Upper lobe of right lung (tissue), 1 donor: Measurements from ENCODE around the gene SRBD1. TPM values are rescaled to one million over a fixed set of nuclear protein-coding genes. Genes with fewer than 3 reads are reported as not detected.

Source experiments
- ATAC-seq: fragments of 200-7000 bp; cut with Tn5 transposase; one replicate; pipeline ENCODE4 v1.9.1; 2020; ENCODE audit warnings: mild to moderate bottlenecking, moderate library complexity
- DNase-seq: peaks from one replicate; pipeline ENCODE4 v3.0.0-alpha.2; 2020
- H3K27ac ChIP-seq: fragments of 200-600 bp; one replicate; pipeline ENCODE4 v1.8.0; 2022
- H3K27me3 ChIP-seq: fragments of 200-600 bp; one replicate; pipeline ENCODE4 v1.8.0; 2022; ENCODE audit warnings: mild to moderate bottlenecking
- H3K36me3 ChIP-seq: fragments of 200-600 bp; one replicate; pipeline ENCODE4 v1.8.0; 2022
- H3K4me1 ChIP-seq: fragments of 200-600 bp; one replicate; pipeline ENCODE4 v1.8.0; 2022
- H3K4me3 ChIP-seq: fragments of 200-600 bp; one replicate; pipeline ENCODE4 v1.8.0; 2022; ENCODE audit warnings: mild to moderate bottlenecking
- H3K9me3 ChIP-seq: fragments of 200-600 bp; one replicate; pipeline ENCODE4 v1.8.0; 2022
- CTCF ChIP-seq: fragments of 200-600 bp; IDR thresholded peaks from one replicate; pipeline ENCODE4 v1.8.0; 2022; ENCODE audit warnings: antibody characterized with exemption
- intact Hi-C: fragments of 100-400 bp; cut with DNase I; formaldehyde crosslinking; loops from one replicate; pipeline ENCODE4 v1.11.0; 2022
- total RNA-seq: library from RNA; stranded (reverse); fragmentation: NEBNext Ultra II Directional; extraction: Animal tissue kit (Norgen Biotek cat#: 25700); gene quantifications from one replicate; pipeline ENCODE4 v1.2.1, GENCODE V29; 2021
- donor health status: DM: no; HTN: yes; CAD: no; lungs with severe emphysema.

Gene SRBD1
- total RNA-seq, 1 donor from 2014 or later: 19.2 TPM

- no peak overlapping the region for H3K27ac ChIP-seq
- DNase-seq: no peak
- intact Hi-C loops: no loop called here
- no peaks in the 10 kb centered on the region for H3K27me3 ChIP-seq
- no peaks in the 10 kb centered on the region for H3K9me3 ChIP-seq
- peaks cover 13% of the 10 kb centered on the region for H3K36me3 ChIP-seq
- peaks cover 8% of the 10 kb centered on the region for H3K4me1 ChIP-seq
- TF ChIP-seq CTCF: no peak
- H3K4me3 ChIP-seq: no peak overlapping the region
- ATAC-seq: no peak
Measured at GRCh38 chr2:45571940-45572339, 39.1 kb downstream of the SRBD1 start.

GRCh38 chr2:45570671-45571334 lies 40.3 kb downstream of the SRBD1 start:
- DNase-seq (no peak), ATAC-seq (no peak)
- Histone ChIP-seq H3K36me3 (peaks cover 13% of the 10 kb centered on the region), H3K4me3 (no peak overlapping the region), H3K27ac (no peak overlapping the region), H3K27me3 (no peaks in the 10 kb centered on the region), H3K9me3 (no peaks in the 10 kb centered on the region), H3K4me1 (peaks cover 8% of the 10 kb centered on the region)
- intact Hi-C loops: no loop called here
- no peak for TF ChIP-seq CTCF

GRCh38 chr2:45568935-45569334 lies 42.1 kb downstream of the SRBD1 start:
- H3K9me3 ChIP-seq: no peaks in the 10 kb centered on the region
- no peak for ATAC-seq
- TF ChIP-seq CTCF: no peak
- H3K27ac ChIP-seq: peak overlapping the region; percentile 62
- H3K27me3 ChIP-seq: no peaks in the 10 kb centered on the region
- DNase-seq: no peak
- no peak overlapping the region for H3K4me3 ChIP-seq
- peaks cover 3% of the 10 kb centered on the region for H3K36me3 ChIP-seq
- intact Hi-C loops: no loop called here
- H3K4me1 ChIP-seq: peaks cover 8% of the 10 kb centered on the region

- H3K27me3 ChIP-seq: no peaks in the 10 kb centered on the region
- peak overlapping the region; percentile 32 for H3K4me3 ChIP-seq
- H3K9me3 ChIP-seq: no peaks in the 10 kb centered on the region
- intact Hi-C loops: no loop called here
- peak overlapping the region; percentile 62 for H3K27ac ChIP-seq
- no peaks in the 10 kb centered on the region for H3K36me3 ChIP-seq
- peaks cover 8% of the 10 kb centered on the region for H3K4me1 ChIP-seq
- DNase-seq: no peak
- ATAC-seq: peak; percentile 88
- no peak for TF ChIP-seq CTCF
Measured at GRCh38 chr2:45567974-45568789, 42.9 kb downstream of the SRBD1 start.

- Histone ChIP-seq H3K27ac (peak overlapping the region; percentile 62), H3K4me1 (peaks cover 8% of the 10 kb centered on the region), H3K36me3 (no peaks in the 10 kb centered on the region), H3K9me3 (no peaks in the 10 kb centered on the region), H3K4me3 (peak overlapping the region; percentile 32), H3K27me3 (no peaks in the 10 kb centered on the region)
- ATAC-seq (no peak), DNase-seq (no peak)
- intact Hi-C loops: no loop called here
- TF ChIP-seq CTCF: no peak
Measured at GRCh38 chr2:45567288-45567963, 43.6 kb downstream of the SRBD1 start.
